Liver (tissue), 3 donors: Measurements from ENCODE around the gene MBOAT1.

ENCODE experiments used
- EGR1 ChIP-seq, 2 donors: IDR thresholded peaks; 2 replicates each; pipeline ENCODE4 v1.6.1; 2016 to 2018; ENCODE audit warnings: antibody characterized with exemption in 2 of 2, low read depth in 2 of 2
- TF ChIP-seq, protein P1 (sequence below): fragments of 150-350 bp; IDR thresholded peaks from 2 replicates; pipeline ENCODE4 v1.5.1; 2017; ENCODE audit warnings: improper control_type of control experiment, low read depth, low read length; ENCODE audit not compliant: missing input control
- donor health status: healthy.
- donor health status: healthy.

GRCh38 chr6:20137837-20138236 lies 74.4 kb downstream of the MBOAT1 start:
- no peak for TF ChIP-seq EGR1 (IDR thresholded peaks at IDR 0.05; ENCODE audit: low read depth in 2 of 2)
- TF ChIP-seq, protein P1, sequence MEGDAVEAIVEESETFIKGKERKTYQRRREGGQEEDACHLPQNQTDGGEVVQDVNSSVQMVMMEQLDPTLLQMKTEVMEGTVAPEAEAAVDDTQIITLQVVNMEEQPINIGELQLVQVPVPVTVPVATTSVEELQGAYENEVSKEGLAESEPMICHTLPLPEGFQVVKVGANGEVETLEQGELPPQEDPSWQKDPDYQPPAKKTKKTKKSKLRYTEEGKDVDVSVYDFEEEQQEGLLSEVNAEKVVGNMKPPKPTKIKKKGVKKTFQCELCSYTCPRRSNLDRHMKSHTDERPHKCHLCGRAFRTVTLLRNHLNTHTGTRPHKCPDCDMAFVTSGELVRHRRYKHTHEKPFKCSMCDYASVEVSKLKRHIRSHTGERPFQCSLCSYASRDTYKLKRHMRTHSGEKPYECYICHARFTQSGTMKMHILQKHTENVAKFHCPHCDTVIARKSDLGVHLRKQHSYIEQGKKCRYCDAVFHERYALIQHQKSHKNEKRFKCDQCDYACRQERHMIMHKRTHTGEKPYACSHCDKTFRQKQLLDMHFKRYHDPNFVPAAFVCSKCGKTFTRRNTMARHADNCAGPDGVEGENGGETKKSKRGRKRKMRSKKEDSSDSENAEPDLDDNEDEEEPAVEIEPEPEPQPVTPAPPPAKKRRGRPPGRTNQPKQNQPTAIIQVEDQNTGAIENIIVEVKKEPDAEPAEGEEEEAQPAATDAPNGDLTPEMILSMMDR, result no peak
